TTC549 (cell line): Measurements from ENCODE around the gene FN1.

Source experiments
- FAIRE-seq: peaks from 2 replicates; lab custom pipeline; 2012; peaks lifted over from hg19 to GRCh38; lab: Jason Lieb, UNC

The FN1 gene

GRCh38 chr2:215405722-215406581 is 29.9 kb downstream of the FN1 start:
- FAIRE-seq: no peak

GRCh38 chr2:215404348-215405012 is 31.4 kb downstream of the FN1 start:
- no peak for FAIRE-seq

GRCh38 chr2:215403441-215404347 is 32.2 kb downstream of the FN1 start:
- FAIRE-seq: no peak

- no peak for FAIRE-seq
Observed at GRCh38 chr2:215401896-215402379, 33.9 kb downstream of the FN1 start.

- FAIRE-seq: no peak
Observed at GRCh38 chr2:215399067-215399716, 36.7 kb downstream of the FN1 start.

- FAIRE-seq: no peak
Observed at GRCh38 chr2:215397632-215398341, 38.1 kb downstream of the FN1 start.

- no peak for FAIRE-seq
Observed at GRCh38 chr2:215396595-215397313, 39.1 kb downstream of the FN1 start.

GRCh38 chr2:215395687-215396460 is 40.0 kb downstream of the FN1 start:
- no peak for FAIRE-seq

- FAIRE-seq: no peak
Observed at GRCh38 chr2:215394102-215394805, 41.6 kb downstream of the FN1 start.

GRCh38 chr2:215392687-215393270 is 43.1 kb downstream of the FN1 start:
- no peak for FAIRE-seq

GRCh38 chr2:215392164-215392563 is 43.7 kb downstream of the FN1 start:
- no peak for FAIRE-seq

- no peak for FAIRE-seq
Observed at GRCh38 chr2:215391531-215391930, 44.3 kb downstream of the FN1 start.

- no peak for FAIRE-seq
Observed at GRCh38 chr2:215390550-215390913, 45.3 kb downstream of the FN1 start.

- no peak for FAIRE-seq
Observed at GRCh38 chr2:215388002-215388728, 47.7 kb downstream of the FN1 start.

- FAIRE-seq: no peak
Observed at GRCh38 chr2:215386566-215386965, 49.3 kb downstream of the FN1 start.

- no peak for FAIRE-seq
Observed at GRCh38 chr2:215384710-215385109, 51.2 kb downstream of the FN1 start.

GRCh38 chr2:215383652-215384279 is 52.1 kb downstream of the FN1 start:
- FAIRE-seq: no peak

GRCh38 chr2:215382480-215382879 is 53.4 kb downstream of the FN1 start:
- FAIRE-seq: no peak
